ENCODE results near the gene GALC.
"Not testable (repeated sequence)": the region's sequence is repeated elsewhere in the genome, so short reads cannot be mapped to it uniquely, and the experiment has no call there.

The GALC gene

DNA sequence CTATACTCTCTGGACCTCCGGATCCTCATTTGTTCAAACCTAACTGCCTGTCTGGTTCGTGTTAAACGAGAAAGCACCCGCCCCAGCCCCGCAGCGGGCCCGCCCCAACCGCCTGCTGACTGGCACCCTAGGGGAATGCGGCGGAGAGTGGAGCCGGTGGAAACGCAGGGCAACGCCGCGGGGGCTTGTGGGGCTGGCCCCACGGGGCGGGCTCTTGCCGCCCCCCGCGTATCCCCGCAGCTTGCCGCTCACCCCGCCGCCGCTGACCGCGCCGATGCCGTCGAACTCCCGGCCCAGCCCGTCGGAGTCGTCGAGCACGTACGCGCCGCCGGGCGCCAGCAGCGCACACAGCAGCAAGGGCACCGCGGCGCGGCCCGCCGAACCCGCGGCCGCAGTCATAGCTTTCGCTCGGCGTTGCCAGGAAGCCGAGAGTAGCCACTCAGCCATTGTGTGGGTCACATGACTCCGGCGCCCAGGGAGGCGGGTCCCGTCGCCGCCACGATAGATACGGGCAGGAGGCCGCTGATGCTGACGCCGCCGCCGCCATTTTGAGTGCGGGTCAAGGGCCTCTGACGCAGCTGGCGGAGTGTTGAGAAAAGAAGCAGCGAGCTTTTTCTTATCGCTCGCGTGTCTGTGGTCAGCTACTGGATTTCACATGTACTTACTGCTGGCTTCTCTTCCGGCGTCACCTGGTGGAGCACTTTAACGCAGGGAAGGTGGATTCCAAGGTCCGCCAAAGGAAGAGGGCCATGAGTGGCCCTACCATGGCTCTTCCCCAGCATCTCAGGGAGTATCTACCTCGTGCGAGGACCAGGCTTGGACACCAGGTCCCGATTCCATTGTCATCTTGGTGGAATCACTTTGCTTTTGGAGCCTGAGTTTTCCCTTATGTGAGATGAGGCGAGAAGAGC lies at the start of gene GALC:
Gene GALC (minus strand): TSS at position 465 of the 911 bp plus-strand sequence. CDS start 18 bp downstream, at position 447.
- peak; percentile 88 for DNase-seq

DNA sequence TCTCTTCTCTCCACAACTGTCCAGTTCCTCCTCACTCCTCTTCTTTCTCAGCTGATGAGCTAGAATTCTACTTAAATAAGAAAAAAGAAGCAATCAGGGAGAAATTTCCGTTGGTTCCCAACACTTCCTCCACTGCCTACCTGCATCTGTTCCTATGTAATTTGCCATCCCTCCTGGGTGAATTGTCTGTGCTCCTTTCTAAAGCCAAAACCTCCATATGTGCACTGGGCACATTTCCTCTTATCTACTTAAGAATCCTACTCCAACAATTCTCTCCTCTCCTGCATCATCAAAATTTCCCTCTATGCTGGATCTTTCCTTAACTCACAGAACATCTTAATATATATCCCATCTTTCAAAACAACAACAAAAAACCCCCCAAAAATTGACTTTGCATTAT lies 47.2 kb upstream of the GALC start:
- DNase-seq, result no peak

DNA sequence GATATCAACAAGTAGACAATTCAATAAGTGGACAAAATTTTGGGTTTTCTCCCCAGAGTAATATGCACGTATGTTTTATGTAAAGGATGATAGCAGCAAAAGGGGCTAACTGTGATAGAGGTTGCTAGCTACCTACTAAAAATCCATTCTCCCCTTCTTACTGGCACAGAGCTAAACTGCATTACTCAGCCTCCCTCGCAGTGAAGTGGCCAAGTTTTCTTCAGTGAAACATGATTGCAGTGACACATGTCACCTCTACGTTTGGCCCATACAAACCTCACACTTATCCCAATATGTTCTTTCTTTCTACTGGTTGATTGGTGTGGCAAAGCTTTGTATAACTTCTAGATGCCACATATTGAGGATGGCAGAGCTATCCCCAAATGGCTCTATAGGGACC lies 46.2 kb upstream of the GALC start:
- DNase-seq, result no peak

DNA sequence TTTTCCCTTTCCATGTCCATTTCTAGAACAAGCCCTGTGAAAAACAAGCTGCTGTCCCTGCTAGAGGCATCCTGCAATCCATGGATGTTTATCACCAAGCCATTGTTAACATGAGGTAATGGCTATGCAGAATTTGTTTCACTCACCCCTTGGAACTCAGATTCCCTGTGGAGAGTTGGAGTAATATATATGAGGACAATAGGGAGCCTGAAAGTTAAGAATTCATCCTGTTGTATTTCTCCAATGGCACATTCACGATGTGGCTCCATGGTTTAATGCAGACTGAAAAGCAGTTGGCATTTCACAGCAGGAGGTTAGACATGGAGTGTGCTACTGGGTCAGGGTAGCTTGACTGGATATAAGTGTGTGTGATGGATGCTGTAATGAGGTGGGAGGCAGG lies 44.3 kb upstream of the GALC start:
- DNase-seq, result no peak

DNA sequence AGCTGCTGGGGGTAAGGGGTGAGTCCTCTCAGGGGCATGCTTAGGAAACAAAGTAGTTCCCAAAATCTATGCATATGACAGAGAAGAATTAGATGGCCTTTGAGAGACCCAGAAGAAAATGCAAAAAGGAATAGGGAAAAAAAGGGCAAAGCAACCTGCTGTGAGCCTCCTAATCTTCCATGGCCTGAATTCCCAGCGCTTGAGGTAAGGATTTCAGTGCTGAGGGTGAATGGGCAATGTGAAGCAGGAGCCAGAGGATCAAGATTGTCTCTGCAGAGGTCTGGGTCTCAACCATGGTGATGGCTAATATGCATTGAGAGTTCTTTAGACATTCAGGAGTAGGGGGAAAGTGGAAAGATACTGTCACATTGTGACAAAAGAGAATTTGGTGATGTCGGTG lies 43.4 kb upstream of the GALC start:
- DNase-seq, result no peak

GRCh38 chr14:88034076-88034475 lies 41.1 kb upstream of the GALC start:
- DNase-seq, result no peak

- no peak for DNase-seq
These were observed 39.4 kb upstream of the GALC start for GRCh38 chr14:88032373-88032772.

- no peak for DNase-seq
These were observed 37.9 kb upstream of the GALC start for GRCh38 chr14:88030892-88031291.

GRCh38 chr14:88030079-88030478 lies 37.1 kb upstream of the GALC start:
- no peak for DNase-seq

GRCh38 chr14:88029500-88029899 lies 36.5 kb upstream of the GALC start:
- no peak for DNase-seq

DNA sequence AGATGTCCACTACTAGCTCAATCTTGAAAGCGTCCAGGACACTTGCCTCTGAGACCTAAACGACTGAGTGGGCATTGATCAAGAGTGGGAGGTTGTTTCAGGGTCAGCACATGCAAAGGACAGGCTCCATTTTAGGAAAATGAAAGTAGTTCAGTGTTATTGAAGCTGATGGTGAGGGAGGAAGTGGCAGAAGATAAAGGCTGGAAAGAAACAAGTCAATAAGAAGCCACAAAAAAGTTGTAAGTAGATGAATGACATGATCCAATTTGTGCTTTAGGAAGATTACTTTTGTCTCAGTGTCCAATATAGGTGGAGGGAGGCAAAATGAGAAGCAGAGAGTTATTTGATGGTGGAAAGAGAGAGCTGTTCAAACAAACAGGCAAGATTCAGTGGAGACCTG lies 33.9 kb upstream of the GALC start:
- DNase-seq, result no peak

DNA sequence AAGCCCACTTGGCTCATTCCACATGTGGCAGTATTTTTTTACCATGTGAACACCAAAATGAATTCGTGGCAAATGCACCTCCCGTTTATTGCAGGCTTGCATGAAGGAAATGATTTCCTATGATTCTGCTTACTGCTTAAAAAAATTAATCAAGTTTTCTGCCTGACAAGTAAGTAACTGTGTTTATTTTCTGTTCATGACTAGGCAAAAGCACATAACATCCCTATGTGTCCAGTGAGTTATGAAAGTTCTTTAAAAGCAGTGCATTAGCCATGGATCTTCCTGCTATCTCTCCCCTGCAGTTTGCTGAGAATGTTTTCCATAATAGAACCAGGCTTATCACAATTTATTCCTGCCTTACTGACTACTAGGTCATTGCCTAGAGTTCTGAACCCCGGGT lies 32.3 kb upstream of the GALC start:
- no peak for DNase-seq

GRCh38 chr14:88024252-88025086 lies 31.5 kb upstream of the GALC start:
- not testable (repeated sequence) for DNase-seq

DNA sequence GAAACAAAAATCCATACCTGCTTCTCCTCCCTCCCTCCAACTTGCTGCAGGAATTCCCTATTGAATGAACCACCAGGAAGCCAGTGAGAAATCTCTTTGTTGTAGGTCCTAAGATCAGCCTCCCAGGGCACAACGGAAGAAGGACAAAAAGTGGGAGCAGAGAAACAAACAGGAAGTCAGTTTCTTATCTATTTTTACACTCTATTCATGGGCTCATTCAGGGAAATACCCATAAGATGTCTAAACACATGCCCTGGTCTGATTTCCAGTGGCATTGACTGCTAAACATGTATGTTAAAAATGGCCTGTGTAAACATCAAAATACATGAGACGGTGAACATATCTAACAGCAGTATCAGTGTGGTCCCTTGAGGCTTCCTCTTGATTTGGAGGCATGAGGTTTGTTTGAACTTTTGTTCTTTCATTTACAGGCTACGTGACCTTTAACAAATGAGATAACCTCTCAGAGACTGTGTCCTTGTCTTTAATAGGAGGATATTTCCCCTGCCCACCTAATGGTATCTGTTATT lies 30.7 kb upstream of the GALC start:
- DNase-seq, result no peak

DNA sequence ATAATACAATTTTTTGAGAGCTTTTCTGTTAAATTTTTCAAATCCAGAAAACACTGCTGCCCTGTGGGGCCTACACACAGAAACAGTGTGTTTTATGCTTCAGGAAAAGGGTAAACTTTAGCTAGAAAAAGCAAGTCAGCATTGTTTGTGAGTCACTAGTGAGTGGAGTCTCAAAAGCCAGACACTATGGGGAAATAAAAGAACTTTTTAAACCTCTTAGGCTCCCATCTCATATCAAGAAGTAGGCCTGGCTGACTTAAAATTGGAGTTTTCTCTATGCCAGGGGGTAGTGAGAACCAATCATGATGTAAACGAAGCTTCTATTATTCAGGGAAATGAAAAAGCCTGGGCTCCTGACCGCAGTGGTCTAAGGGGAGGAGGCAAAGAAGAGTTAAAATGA lies 24.6 kb upstream of the GALC start:
- DNase-seq, result no peak

- DNase-seq, result no peak
These were observed 23.8 kb upstream of the GALC start for GRCh38 chr14:88016768-88017167.

GRCh38 chr14:88013750-88014349 lies 20.9 kb upstream of the GALC start:
- DNase-seq, result peak; percentile 86

- DNase-seq, result no peak
These were observed 19.5 kb upstream of the GALC start for GRCh38 chr14:88012495-88012894.

GRCh38 chr14:88010331-88010730 lies 17.3 kb upstream of the GALC start:
- no peak for DNase-seq

- DNase-seq, result no peak
These were observed 16.5 kb upstream of the GALC start for GRCh38 chr14:88009486-88009885.

DNA sequence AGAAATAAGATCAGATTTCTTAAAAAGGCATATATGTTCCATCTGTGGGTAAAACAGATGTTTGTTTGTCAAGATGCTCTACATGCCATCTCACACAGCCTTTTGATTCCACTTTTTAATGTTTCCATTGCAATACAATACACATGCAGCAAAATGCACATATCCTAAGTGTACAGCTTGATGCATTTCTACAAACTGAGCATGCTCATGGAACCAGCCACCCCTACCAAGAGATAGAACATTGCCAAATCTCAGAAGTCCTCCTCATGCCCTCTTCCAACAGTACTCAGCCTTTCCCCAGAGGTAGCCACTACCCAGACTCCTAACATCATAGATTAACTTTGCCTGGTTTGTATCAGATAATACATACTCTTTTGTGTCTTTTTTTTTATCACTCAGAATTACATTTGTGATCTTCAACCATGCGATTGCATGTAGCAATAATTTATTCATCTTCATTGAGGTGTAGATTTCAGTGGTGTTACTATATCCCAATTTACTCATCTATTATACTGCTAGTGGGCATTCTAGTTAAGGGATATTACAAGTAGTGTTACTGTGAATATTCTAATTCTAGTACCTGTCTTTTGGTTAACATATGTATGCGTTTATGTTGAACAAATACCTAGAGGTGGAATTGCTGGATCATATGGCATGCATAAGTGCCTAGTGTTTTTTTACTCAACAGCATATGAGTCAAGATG lies 15.2 kb upstream of the GALC start:
- no peak for DNase-seq

GRCh38 chr14:88007608-88008007 lies 14.6 kb upstream of the GALC start:
- DNase-seq, result no peak
